K562 (cell line): ENCODE measurements around the gene PMVK. TPM values are rescaled to one million over a fixed set of nuclear protein-coding genes. Genes with fewer than 3 reads are reported as not detected.

ENCODE experiments used
- AFF1 ChIP-seq, 2 experiments: fragments of 450-650 bp; IDR thresholded peaks; 2 replicates each; pipeline ENCODE4 v1.6.1; 2018; ENCODE audit warnings: mild to moderate bottlenecking in 2 of 2, low read depth in 1 of 2; ENCODE audit not compliant: partially characterized antibody in 2 of 2
- ARHGAP35 ChIP-seq: fragments of 450-650 bp; IDR thresholded peaks from 2 replicates; pipeline ENCODE4 v1.6.1; 2018; ENCODE audit not compliant: partially characterized antibody
- KLF1 ChIP-seq: fragments of 450-650 bp; IDR thresholded peaks from 2 replicates; pipeline ENCODE4 v1.6.1; 2016; ENCODE audit warnings: missing genetic modification characterization, missing compliant biosample characterization
- MGA ChIP-seq: fragments of 450-650 bp; IDR thresholded peaks from 2 replicates; pipeline ENCODE4 v1.6.1; 2016; ENCODE audit warnings: mild to moderate bottlenecking, moderate library complexity
- NR0B1 ChIP-seq: fragments of 450-650 bp; IDR thresholded peaks from one replicate; pipeline ENCODE4 v1.6.1; 2018; ENCODE audit warnings: mild to moderate bottlenecking, moderate library complexity; ENCODE audit not compliant: partially characterized antibody
- NRF1 ChIP-seq, 2 experiments: fragments of 450-650 bp; IDR thresholded peaks in 1 of 2; conservative IDR thresholded peaks in 1 of 2; 2 replicates each; pipeline ENCODE4 v1.6.1; 2014; ENCODE audit warnings: mild to moderate bottlenecking in 2 of 2
- POLR2G ChIP-seq: fragments of 200-400 bp; formaldehyde crosslinking; IDR thresholded peaks from 2 replicates; pipeline ENCODE4 v1.6.1; 2017; ENCODE audit warnings: low read depth, mild to moderate bottlenecking, antibody characterized with exemption, low read length, moderate library complexity
- PPARD ChIP-seq: fragments of 250-450 bp; sonication (Bioruptor Pico); IDR thresholded peaks from 2 replicates; pipeline ENCODE4 v1.8.0; 2022; ENCODE audit warnings: inconsistent platforms, mild to moderate bottlenecking, moderate library complexity
- RBBP5 ChIP-seq: fragments of 200-600 bp; sonication (generic); IDR thresholded peaks from 2 replicates; pipeline ENCODE4 v1.6.1; 2012; ENCODE audit warnings: borderline replicate concordance, mild to moderate bottlenecking, low read length, control low read depth, inconsistent platforms; ENCODE audit not compliant: insufficient read depth, poor library complexity, severe bottlenecking
- polyA plus RNA-seq, 8 experiments: library from polyadenylated mRNA; depleted of rRNA in 4 of 8; stranded (reverse) in 5 of 8; unstranded in 3 of 8; fragments of >200 nt; fragmentation: Nextera tagmentation in 2 of 8; fragmentation: Illumina TruSeq in 1 of 8; extraction: Ambion mirVana in 2 of 8; extraction: Trizol in 1 of 8; gene quantifications; 2 replicates each; pipeline versions ENCODE4 v1.2.1 to v1.2.3, GENCODE V29; 2011 to 2014; ENCODE audit warnings: inconsistent platforms in 1 of 8, missing spikeins in 1 of 8
- total RNA-seq, 7 experiments: library from RNA; depleted of rRNA in 6 of 7; stranded (reverse); fragments of >200 nt in 6 of 7; fragmentation: Illumina TruSeq in 2 of 7; extraction: Trizol in 2 of 7; gene quantifications; 2 replicates each; pipeline versions ENCODE4 v1.2.1 to v1.2.3, GENCODE V29; 2011 to 2021; ENCODE audit warnings: low replicate concordance in 1 of 7

The PMVK gene
- total and polyA plus RNA-seq, 9 of the 15 experiments (the other 6 are each of a cell fraction or from before 2014, with no cell fraction given), result 1.1 to 15.3 (median 6.3) TPM

GRCh38 chr1:154982897-154983648 lies 46.6 kb upstream of the PMVK start, which contains the start of gene FLAD1 (continued):
- TF ChIP-seq AFF1 (IDR thresholded peaks at IDR 0.05; ENCODE audit: low read depth in 1 of 2, partially characterized antibody in 2 of 2) (peak in 1 of 2 experiments; percentile 34), MGA (peak; percentile 94), POLR2G (no peak), NR0B1 (no peak), KLF1 (no peak), NRF1 (conservative IDR thresholded peaks at IDR 0.05 in 1 of 2, IDR thresholded peaks at IDR 0.05 in 1 of 2) (peak; percentile 29 to 50; a peak in 3 of 4 replicates), RBBP5 (peak; percentile 61), PPARD (CRISPR knock-in tag) (no peak), ARHGAP35 (no peak)
